ENCODE results near the gene GGA1.

The GGA1 gene

DNA sequence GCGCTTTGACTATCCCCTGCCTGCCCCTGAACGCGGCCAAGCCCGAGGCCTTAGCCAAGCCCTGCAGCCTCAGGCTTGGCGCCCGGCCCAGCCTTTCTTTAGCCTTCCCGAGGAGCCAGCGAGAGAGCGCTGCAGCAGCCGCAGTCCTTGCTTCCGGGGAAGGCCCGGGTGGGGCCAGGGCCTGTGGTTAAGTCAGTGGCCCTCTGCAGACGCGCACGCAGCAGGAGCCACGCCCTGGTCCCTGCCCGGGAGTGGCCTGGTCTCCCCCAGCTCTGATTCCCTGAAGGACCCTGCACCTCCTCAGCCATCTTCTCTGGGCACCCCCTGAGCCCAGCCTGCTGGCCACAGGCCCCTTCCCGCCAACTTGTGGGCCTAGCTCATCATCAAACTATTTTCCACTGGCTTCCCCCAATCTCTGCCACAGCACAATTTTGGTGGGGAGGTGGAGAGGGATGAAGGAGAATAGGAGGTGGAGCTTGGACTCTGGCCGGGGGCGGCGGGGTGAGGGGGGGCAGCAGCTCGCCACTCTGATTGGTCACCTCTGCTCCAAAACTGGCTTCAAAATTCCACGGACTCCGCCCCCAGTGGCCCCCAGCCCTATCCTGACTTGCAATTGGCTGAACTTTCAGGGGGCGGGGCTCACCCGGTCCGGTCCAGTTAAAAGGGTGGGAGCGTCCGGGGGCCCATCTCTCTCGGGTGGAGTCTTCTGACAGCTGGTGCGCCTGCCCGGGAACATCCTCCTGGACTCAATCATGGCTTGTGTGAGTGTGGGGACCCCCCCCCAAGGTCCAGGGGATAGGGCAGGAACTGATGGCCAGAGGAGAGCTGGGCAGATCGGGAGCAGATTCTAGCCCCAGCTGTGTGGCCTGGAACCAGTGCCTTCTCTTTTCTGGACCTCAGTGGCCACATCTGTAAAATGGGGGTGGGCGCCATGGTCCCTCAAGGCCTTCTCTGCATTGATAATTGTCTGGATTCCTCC lies 66.6 kb downstream of the GGA1 start, which contains the start of gene LGALS1:
Gene LGALS1, plus strand, starts transcription at position 686 of the 979 bp plus-strand sequence. Its CDS starts 67 bp downstream, at position 753.
- peak; percentile 92 for DNase-seq (ENCODE audit: low read depth)

DNA sequence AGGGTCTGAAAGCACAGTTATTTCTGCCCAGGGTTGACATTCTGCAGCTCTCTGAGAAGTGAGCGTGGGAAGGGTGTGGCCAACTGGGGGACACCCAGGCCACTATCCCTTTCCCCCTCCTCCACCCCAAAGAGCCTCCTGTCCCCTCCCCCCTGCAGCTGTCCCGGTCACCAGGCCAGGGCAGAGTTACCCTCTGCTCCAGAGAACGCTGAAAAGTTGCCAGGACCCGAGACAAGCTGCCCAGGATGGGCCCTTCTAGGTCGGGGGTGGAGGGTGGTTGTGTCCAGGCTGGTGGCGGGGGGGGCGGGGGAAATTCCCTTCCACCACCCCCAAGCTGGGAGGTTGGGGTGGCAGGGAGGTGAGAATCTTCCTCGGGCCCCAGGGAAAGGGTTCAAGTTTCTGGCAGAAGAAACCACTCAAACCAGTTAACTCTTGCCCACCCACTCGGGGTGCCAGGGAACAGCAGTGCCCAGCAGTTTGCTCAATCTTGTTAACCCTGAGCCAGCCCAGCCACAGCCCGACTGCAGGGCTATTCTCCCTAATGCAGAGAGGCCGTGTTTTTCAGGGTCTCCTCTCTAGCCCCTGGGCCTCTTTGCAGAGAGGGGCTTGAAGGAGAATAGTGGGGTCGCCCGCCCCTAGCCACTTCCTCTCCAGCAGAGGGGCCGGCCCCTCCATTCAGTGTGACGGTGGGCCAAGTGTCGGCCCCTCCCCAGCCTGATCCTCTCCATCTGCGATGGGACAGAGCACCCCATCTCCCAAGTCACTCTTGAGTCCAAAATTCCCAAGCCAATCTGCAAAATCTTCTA lies 67.5 kb downstream of the GGA1 start:
- peak; percentile 53 for DNase-seq (ENCODE audit: low read depth)

DNA sequence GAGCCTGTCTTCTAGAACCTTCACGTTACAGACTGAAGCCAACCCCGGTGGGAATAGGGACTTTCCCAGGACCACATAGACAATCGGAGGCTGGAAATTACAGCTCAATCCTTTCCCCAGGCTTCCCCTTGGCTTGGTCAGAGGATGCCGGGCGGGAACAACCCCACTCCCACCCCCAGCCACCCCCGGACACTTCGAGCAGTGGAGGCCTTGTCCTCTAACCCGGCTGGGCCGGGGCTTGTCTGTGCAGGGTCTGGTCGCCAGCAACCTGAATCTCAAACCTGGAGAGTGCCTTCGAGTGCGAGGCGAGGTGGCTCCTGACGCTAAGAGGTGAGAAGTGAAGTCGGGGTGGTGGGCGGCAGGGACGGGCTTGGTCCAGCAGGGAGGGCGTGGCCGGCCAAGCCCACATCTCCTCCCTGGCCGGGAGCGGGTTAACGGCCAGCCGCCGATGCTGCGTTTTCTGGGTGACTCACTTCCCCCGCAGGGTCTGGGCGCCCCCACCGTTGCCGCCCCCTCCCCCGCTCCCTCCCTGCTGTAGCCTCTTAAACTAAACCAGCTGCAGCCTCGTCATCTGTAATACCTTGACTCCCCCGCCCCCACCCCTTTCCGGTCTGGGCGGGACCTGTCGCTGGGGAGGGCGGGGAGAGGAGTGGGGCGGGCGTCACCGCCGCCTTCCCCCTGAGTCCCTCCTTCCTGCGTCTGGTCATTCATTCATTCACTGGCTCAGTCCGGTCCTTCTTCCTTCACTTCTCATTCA lies 68.3 kb downstream of the GGA1 start:
- DNase-seq (ENCODE audit: low read depth) = peak; percentile 96

DNA sequence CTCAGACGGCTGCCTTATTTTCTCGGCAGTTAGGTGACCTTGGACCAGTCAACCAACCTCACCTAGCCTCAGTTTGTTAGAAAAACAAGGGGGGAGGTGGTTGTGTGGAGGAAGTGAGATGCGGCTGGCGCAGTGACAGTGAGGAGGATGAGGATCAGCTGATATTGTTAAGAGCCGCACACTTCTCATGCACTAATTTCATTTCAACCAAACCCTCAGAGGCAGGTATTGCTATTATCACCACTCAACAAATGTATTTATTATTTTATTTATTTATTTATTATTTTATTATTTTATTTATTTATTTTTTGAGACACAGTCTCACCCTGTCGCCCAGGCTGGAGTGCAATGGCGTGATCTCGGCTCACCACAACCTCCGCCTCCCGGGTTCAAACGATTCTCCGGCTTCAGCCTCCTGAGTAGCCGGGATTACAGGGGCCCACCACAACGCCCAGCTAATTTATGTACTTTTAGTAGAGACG lies 68.9 kb downstream of the GGA1 start:
- no peak for DNase-seq (ENCODE audit: low read depth)

DNA sequence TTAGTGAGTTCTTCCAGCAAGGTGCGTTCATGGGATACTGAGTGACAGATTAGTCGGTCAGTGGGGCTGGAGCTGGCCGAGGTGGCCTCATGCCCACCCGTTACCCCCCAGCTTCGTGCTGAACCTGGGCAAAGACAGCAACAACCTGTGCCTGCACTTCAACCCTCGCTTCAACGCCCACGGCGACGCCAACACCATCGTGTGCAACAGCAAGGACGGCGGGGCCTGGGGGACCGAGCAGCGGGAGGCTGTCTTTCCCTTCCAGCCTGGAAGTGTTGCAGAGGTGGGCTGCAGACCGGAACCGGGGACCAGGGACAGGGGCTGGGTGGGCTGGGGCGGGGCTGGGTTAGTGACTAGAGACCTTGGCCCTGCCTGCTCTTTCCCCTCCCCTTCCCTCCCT lies 69.7 kb downstream of the GGA1 start:
- no peak for DNase-seq (ENCODE audit: low read depth)

DNA sequence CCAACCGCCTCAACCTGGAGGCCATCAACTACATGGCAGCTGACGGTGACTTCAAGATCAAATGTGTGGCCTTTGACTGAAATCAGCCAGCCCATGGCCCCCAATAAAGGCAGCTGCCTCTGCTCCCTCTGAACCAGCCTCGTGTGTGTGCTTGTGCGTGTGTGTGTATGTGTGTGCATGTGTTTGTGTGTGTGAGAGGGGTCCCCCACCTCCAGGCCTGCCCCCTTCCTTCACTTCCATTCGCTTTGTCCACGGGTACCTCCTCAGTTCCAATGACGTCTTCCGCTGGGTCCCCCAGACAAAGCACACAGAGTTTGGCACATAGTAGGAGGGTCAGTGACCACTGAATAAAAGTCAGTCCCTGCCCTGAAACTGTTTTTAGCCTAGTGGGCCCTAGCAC lies 71.0 kb downstream of the GGA1 start:
- no peak for DNase-seq (ENCODE audit: low read depth)

DNA sequence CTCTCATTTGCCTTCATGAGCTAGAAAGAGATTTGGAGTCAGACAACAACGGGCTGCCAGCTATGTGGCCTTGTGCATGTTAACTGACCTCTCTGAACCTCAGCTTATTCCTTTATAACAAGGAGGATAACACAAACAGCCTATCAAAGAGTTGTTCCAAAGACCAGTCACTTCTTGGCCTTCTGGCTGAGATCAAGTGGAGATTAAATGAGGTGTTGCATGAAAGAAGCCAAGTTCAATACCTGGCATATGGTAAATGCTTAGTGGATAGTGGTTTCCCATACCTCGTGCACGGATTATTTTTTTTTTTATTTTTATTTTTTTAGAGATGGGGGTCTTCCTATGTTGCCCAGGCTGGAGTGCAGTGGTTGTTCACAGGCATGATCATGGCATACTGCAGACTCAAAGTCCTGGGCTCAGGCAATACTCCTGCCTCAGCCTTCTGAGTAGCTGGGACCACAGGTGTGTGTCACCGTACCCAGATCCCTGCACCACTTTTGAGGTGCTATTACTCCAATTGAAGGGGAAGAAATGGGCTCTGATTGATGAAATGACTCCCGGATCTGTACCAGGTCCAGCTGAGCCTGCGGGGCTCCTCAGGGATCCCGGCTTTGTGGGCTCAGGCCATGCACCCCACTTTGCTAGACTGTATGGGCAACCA lies 71.7 kb downstream of the GGA1 start:
- DNase-seq (ENCODE audit: low read depth) = no peak

DNA sequence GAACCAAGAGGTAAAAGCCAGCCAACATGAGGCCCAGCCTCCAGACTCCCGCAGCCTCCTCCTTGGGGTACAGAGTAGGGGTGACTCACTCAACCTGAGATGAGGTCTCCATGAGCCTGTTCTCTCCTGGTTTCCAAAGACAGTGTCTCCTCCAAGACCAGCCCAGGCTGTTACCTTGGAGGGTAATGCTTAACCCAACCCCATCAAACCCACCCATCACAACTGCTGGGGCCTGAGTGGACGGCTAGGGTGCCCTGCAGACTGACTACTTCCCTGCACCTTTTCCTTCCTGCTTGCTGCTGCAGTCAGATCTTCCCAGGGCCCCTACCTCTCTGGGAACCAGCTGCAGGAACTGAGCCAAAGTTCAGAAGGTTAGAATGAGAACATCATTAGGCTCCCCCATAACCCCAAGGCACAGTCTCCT lies 72.4 kb downstream of the GGA1 start:
- peak; percentile 47 for DNase-seq (ENCODE audit: low read depth)

DNA sequence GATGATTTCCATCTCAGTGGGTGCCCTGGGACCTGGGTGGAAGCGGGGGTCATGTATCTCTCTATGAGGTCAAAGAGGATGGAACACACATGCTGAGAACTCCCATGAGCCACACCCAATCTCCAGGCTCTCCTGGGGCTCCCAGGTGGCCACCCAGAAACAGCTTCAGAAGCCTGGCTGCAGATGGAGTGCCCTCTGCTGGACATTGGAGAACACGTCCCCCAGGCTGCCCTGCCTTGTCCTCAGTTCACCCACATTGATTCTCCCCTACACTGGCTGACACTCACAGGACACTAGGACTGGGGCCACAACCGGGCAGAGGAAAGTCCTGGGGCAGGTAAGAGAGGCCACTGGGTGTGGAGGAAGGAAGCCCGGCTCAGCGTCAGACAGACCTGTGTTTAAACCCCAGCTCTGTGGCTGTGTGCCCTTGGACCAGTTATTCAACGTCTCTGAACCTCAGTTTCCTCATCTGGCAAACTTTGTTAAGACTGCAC lies 73.0 kb downstream of the GGA1 start:
- DNase-seq (ENCODE audit: low read depth) = peak; percentile 73
